AG04450 (cell line): ENCODE measurements around the gene SLC30A2. TPM values are rescaled to one million over a fixed set of nuclear protein-coding genes. Genes with fewer than 3 reads are reported as not detected.

Source experiments
- CTCF ChIA-PET: fragments of 300-600, 350-600 bp; formaldehyde crosslinking; extraction: SDS; loops from one replicate; lab custom pipeline; 2022; ENCODE audit warnings: antibody characterized with exemption, inconsistent platforms; lab: Charles Lee
- POLR2A ChIA-PET: fragments of 350-600 bp; formaldehyde crosslinking; extraction: SDS; loops from one replicate; lab custom pipeline; 2021; ENCODE audit warnings: antibody characterized with exemption, inconsistent platforms; lab: Yijun Ruan, JAX
- DNase-seq: peaks from one replicate; pipeline ENCODE4 v3.0.0-alpha.2; 2011; ENCODE audit warnings: low read depth, low spot score
- H3K27ac ChIP-seq: one replicate; pipeline ENCODE4 v1.5.1; 2012; ENCODE audit warnings: low read depth, low read length, control low read depth
- H3K27me3 ChIP-seq: one replicate; pipeline ENCODE4 v1.6.0; 2012; ENCODE audit warnings: low read length; ENCODE audit not compliant: control insufficient read depth, insufficient read depth
- H3K4me3 ChIP-seq: 2 replicates; pipeline ENCODE4 v1.5.1; 2011; ENCODE audit warnings: mild to moderate bottlenecking, low read depth, low read length, control low read depth
- H3K9me3 ChIP-seq: 2 replicates; pipeline ENCODE4 v1.5.1; 2012; ENCODE audit warnings: low read length; ENCODE audit not compliant: control insufficient read depth, insufficient read depth
- CTCF ChIP-seq: IDR thresholded peaks from 2 replicates; pipeline ENCODE4 v1.5.1; 2011; ENCODE audit warnings: low read depth, low read length, control low read depth, inconsistent platforms
- polyA plus RNA-seq: library from polyadenylated mRNA; depleted of rRNA; stranded (reverse); fragments of >200 nt; gene quantifications from 2 replicates; pipeline ENCODE4 v1.2.3, GENCODE V29; 2011

SLC30A2 gene
- polyA plus RNA-seq, 1 experiment: not detected

DNA sequence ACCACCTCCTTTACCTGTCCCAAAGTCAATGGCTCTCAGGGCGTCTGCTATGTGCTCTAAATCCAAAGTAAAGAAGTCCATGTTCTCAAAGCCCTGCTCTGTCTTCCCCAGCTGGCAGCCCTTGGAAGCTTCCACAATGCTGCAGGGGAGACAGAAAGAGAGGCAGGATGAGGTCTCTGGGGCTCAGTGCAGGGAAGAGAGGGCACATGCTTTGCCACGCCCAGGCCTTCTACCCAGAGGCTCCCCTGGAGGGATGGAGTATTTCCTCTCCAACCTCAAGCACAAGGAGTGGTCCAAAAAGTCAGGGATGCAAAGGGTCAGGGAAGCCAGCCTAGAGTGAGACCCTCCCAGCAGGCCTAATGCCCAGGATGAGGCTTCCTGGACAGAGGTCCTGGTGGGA, 11.3 kb upstream of the SLC30A2 start:
- H3K27ac ChIP-seq: no peak overlapping the region
- ChIA-PET CTCF (no interaction called here), POLR2A (no interaction called here)
- peaks cover 62% of the 10 kb centered on the region for H3K27me3 ChIP-seq
- no peak for TF ChIP-seq CTCF
- no peak overlapping the region for H3K4me3 ChIP-seq
- no peak for DNase-seq
- no peaks in the 10 kb centered on the region for H3K9me3 ChIP-seq

GRCh38 chr1:26055041-26055440, 9.1 kb upstream of the SLC30A2 start:
- no peaks in the 10 kb centered on the region for H3K9me3 ChIP-seq
- no peak overlapping the region for H3K4me3 ChIP-seq
- H3K27me3 ChIP-seq: peaks cover 68% of the 10 kb centered on the region
- no peak for TF ChIP-seq CTCF
- no peak for DNase-seq
- ChIA-PET CTCF (no interaction called here), POLR2A (interaction anchor here (0.7 kb wide), 1 partner anchor 10 kb away, joined by 4 read pairs; no protein-coding TSS in a partner anchor)
- H3K27ac ChIP-seq: no peak overlapping the region

GRCh38 chr1:26053718-26054560, 8.0 kb upstream of the SLC30A2 start:
- POLR2A ChIA-PET: interaction anchor here (0.6 to 0.7 kb wide), 2 partner anchors 9 to 20 kb away, joined by 3 to 4 read pairs; no protein-coding TSS in a partner anchor
- H3K27me3 ChIP-seq: peaks cover 69% of the 10 kb centered on the region
- TF ChIP-seq CTCF: no peak
- no peaks in the 10 kb centered on the region for H3K9me3 ChIP-seq
- no peak for DNase-seq
- CTCF ChIA-PET: interaction anchor here (0.5 kb wide), 1 partner anchor 805 kb away, joined by 3 read pairs; no protein-coding TSS in a partner anchor
- H3K4me3 ChIP-seq: no peak overlapping the region
- no peak overlapping the region for H3K27ac ChIP-seq

GRCh38 chr1:26050248-26050640, 4.3 kb upstream of the SLC30A2 start:
- Histone ChIP-seq H3K27me3 (peaks cover 79% of the 10 kb centered on the region), H3K9me3 (no peaks in the 10 kb centered on the region), H3K4me3 (no peak overlapping the region), H3K27ac (no peak overlapping the region)
- ChIA-PET CTCF (no interaction called here), POLR2A (interaction anchor here (0.7 kb wide), 1 partner anchor 28 kb away, joined by 4 read pairs; no protein-coding TSS in a partner anchor)
- no peak for DNase-seq
- TF ChIP-seq CTCF: no peak
